CD4-positive, alpha-beta memory T cell (primary cell): Measurements from ENCODE around the gene GFOD1. TPM values are rescaled to one million over a fixed set of nuclear protein-coding genes. Genes with fewer than 3 reads are reported as not detected.
"Not testable (repeated sequence)": the region's sequence is repeated elsewhere in the genome, so short reads cannot be mapped to it uniquely, and the experiment has no call there.

Source experiments
- CTCF ChIA-PET: fragments of 350-600 bp; sonication (Branson Sonifier 250); formaldehyde crosslinking; loops from one replicate; lab custom pipeline; 2021; ENCODE audit warnings: inconsistent platforms; ENCODE audit not compliant: partially characterized antibody; lab: Charles Lee
- POLR2A ChIA-PET: fragments of 350-600 bp; sonication (Branson Sonifier 250); formaldehyde crosslinking; loops from one replicate; lab custom pipeline; 2021; ENCODE audit not compliant: partially characterized antibody; lab: Charles Lee
- DNase-seq, 5 donors: peaks; one replicate each; pipeline versions ENCODE4 v3.0.0 to v3.0.0-alpha.2; 2020 to 2022; ENCODE audit warnings: mixed read lengths in 1 of 5
- H3K27ac ChIP-seq: one replicate; pipeline ENCODE4 v1.7.0; 2013; ENCODE audit warnings: low read depth, low read length
- H3K27me3 ChIP-seq: 2 replicates; pipeline ENCODE4 v1.7.0; 2013; ENCODE audit warnings: mild to moderate bottlenecking, low read length, moderate library complexity; ENCODE audit not compliant: insufficient read depth
- H3K36me3 ChIP-seq: 2 replicates; pipeline ENCODE4 v1.7.0; 2013; ENCODE audit warnings: mild to moderate bottlenecking, low read length, moderate library complexity; ENCODE audit not compliant: insufficient read depth
- H3K4me1 ChIP-seq: 2 replicates; pipeline ENCODE4 v1.7.0; 2013; ENCODE audit warnings: mild to moderate bottlenecking, low read length, moderate library complexity; ENCODE audit not compliant: insufficient read depth
- H3K4me3 ChIP-seq, 2 donors: one replicate each; pipeline ENCODE4 v1.7.0; 2013; ENCODE audit warnings: low read length in 2 of 2, mild to moderate bottlenecking in 1 of 2
- H3K9me3 ChIP-seq, 2 donors: one replicate each; pipeline ENCODE4 v1.7.0; 2013; ENCODE audit warnings: low read length in 2 of 2, control low read depth in 1 of 2; ENCODE audit not compliant: control insufficient read depth in 1 of 2
- H3K27ac Mint-ChIP-seq, 7 donors: one replicate each; pipeline ENCODE4 v1.8.0; 2020 to 2021; ENCODE audit warnings: mixed read lengths in 7 of 7, mild to moderate bottlenecking in 6 of 7, inconsistent platforms in 3 of 7, moderate library complexity in 3 of 7
- H3K27me3 Mint-ChIP-seq, 2 donors: one replicate each; pipeline ENCODE4 v1.8.0; 2020 to 2021; ENCODE audit warnings: mixed read lengths in 2 of 2
- H3K36me3 Mint-ChIP-seq, 2 donors: one replicate each; pipeline ENCODE4 v1.8.0; 2020 to 2021; ENCODE audit warnings: mixed read lengths in 2 of 2, inconsistent platforms in 1 of 2, mild to moderate bottlenecking in 1 of 2
- H3K4me1 Mint-ChIP-seq, 4 donors: one replicate each; pipeline ENCODE4 v1.8.0; 2020 to 2021; ENCODE audit warnings: mixed read lengths in 4 of 4, mild to moderate bottlenecking in 1 of 4
- H3K4me3 Mint-ChIP-seq, 8 donors: one replicate each; pipeline ENCODE4 v1.8.0; 2020 to 2021; ENCODE audit warnings: mixed read lengths in 8 of 8, mild to moderate bottlenecking in 7 of 8, moderate library complexity in 6 of 8, inconsistent platforms in 3 of 8
- H3K9me3 Mint-ChIP-seq, 8 donors: one replicate each; pipeline ENCODE4 v1.8.0; 2020 to 2021; ENCODE audit warnings: mixed read lengths in 8 of 8, mild to moderate bottlenecking in 5 of 8, inconsistent platforms in 3 of 8, moderate library complexity in 1 of 8
- intact Hi-C: fragments of 100-400 bp; cut with micrococcal nuclease; formaldehyde crosslinking; loops from one replicate; pipeline ENCODE4 v1.15.1; 2023
- polyA plus RNA-seq, 2 donors: library from polyadenylated mRNA; unstranded; fragments of 300-500 nt; fragmentation: Illumina TruSeq; gene quantifications; one replicate each; pipeline ENCODE4 v1.2.3, GENCODE V29; 2021
- total RNA-seq, 2 experiments: library from RNA; stranded (reverse); gene quantifications; one replicate each; pipeline ENCODE4 v1.2.3, GENCODE V29; 2021

Gene GFOD1
- total and polyA plus RNA-seq, 4 experiments from 2014 or later = 0.95 to 1.1 (median 0.97) TPM; not detected in 1

GRCh38 chr6:13463941-13464340 is 23.5 kb downstream of the GFOD1 start:
- no peak overlapping the region for H3K4me3 Mint-ChIP-seq
- Histone ChIP-seq H3K36me3 (no peaks in the 10 kb centered on the region), H3K27ac (no peak overlapping the region), H3K4me1 (peaks cover 9% of the 10 kb centered on the region), H3K4me3 (no peak overlapping the region), H3K9me3 (no peaks in the 10 kb centered on the region), H3K27me3 (no peaks in the 10 kb centered on the region)
- ChIA-PET CTCF (interaction anchor here (1.9 kb wide), 1 partner anchor 110 kb away, joined by 6 read pairs; the partner anchor contains the start of gene SIRT5), POLR2A (no interaction called here)
- intact Hi-C loops = no loop called here
- H3K27ac Mint-ChIP-seq = peak overlapping the region in 1 of 7 donors; percentile 69
- H3K27me3 Mint-ChIP-seq = no peaks in the 10 kb centered on the region
- no peak for DNase-seq
- peaks cover 9 to 23% (median 19%) of the 10 kb centered on the region in 4 donors for H3K4me1 Mint-ChIP-seq
- peaks cover 0 to 3% (median 0%) of the 10 kb centered on the region in 8 donors for H3K9me3 Mint-ChIP-seq
- H3K36me3 Mint-ChIP-seq = no peaks in the 10 kb centered on the region

- H3K9me3 ChIP-seq = no peaks in the 10 kb centered on the region
- H3K4me3 Mint-ChIP-seq = no peak overlapping the region
- H3K4me1 Mint-ChIP-seq = peaks cover 10 to 23% (median 19%) of the 10 kb centered on the region in 4 donors
- H3K4me3 ChIP-seq = no peak overlapping the region
- H3K4me1 ChIP-seq = peaks cover 9% of the 10 kb centered on the region
- no peak overlapping the region for H3K27ac ChIP-seq
- POLR2A ChIA-PET = no interaction called here
- no peaks in the 10 kb centered on the region for H3K27me3 ChIP-seq
- intact Hi-C loops = no loop called here
- no peak for DNase-seq
- H3K36me3 Mint-ChIP-seq = no peaks in the 10 kb centered on the region
- H3K27me3 Mint-ChIP-seq = no peaks in the 10 kb centered on the region
- no peaks in the 10 kb centered on the region for H3K9me3 Mint-ChIP-seq
- H3K36me3 ChIP-seq = no peaks in the 10 kb centered on the region
- H3K27ac Mint-ChIP-seq = no peak overlapping the region
- CTCF ChIA-PET = interaction anchor here (1.2 to 1.9 kb wide), 2 partner anchors 39 to 111 kb away, joined by 3 to 6 read pairs; partner anchors contain the start of gene SIRT5
These were observed 24.1 kb downstream of the GFOD1 start for GRCh38 chr6:13463328-13463717.

GRCh38 chr6:13462458-13463327 is 24.7 kb downstream of the GFOD1 start:
- no peak overlapping the region for H3K27ac ChIP-seq
- Mint-ChIP-seq H3K27me3 (no peaks in the 10 kb centered on the region), H3K36me3 (no peaks in the 10 kb centered on the region), H3K4me3 (peak overlapping the region in 4 of 8 donors; percentile 9 to 55 (median 41)), H3K4me1 (peaks cover 10 to 23% (median 19%) of the 10 kb centered on the region in 4 donors), H3K9me3 (no peaks in the 10 kb centered on the region), H3K27ac (peak overlapping the region in 6 of 7 donors; percentile 5 to 85 (median 20))
- intact Hi-C loops = no loop called here
- H3K4me1 ChIP-seq = peaks cover 9% of the 10 kb centered on the region
- H3K27me3 ChIP-seq = no peaks in the 10 kb centered on the region
- no peak overlapping the region for H3K4me3 ChIP-seq
- H3K9me3 ChIP-seq = no peaks in the 10 kb centered on the region
- no peaks in the 10 kb centered on the region for H3K36me3 ChIP-seq
- DNase-seq = no peak
- ChIA-PET POLR2A (interaction anchor here (2.2 kb wide), 1 partner anchor 23 kb away, joined by 6 read pairs; no protein-coding TSS in a partner anchor), CTCF (interaction anchor here (1.2 to 1.9 kb wide), 2 partner anchors 38 to 112 kb away, joined by 3 to 6 read pairs; partner anchors contain the start of gene SIRT5)

GRCh38 chr6:13461805-13462204 is 25.6 kb downstream of the GFOD1 start:
- Mint-ChIP-seq H3K36me3 (no peaks in the 10 kb centered on the region), H3K9me3 (no peaks in the 10 kb centered on the region), H3K27ac (no peak overlapping the region), H3K4me3 (no peak overlapping the region), H3K27me3 (no peaks in the 10 kb centered on the region), H3K4me1 (peaks cover 10 to 23% (median 19%) of the 10 kb centered on the region in 4 donors)
- H3K36me3 ChIP-seq = no peaks in the 10 kb centered on the region
- no peak overlapping the region for H3K27ac ChIP-seq
- intact Hi-C loops = no loop called here
- peaks cover 9% of the 10 kb centered on the region for H3K4me1 ChIP-seq
- no peak overlapping the region for H3K4me3 ChIP-seq
- no peak for DNase-seq
- H3K27me3 ChIP-seq = no peaks in the 10 kb centered on the region
- ChIA-PET CTCF (interaction anchor here (0.9 kb wide), 1 partner anchor 12 kb away, joined by 3 read pairs; no protein-coding TSS in a partner anchor), POLR2A (interaction anchor here (2.2 kb wide), 1 partner anchor 24 kb away, joined by 6 read pairs; no protein-coding TSS in a partner anchor)
- no peaks in the 10 kb centered on the region for H3K9me3 ChIP-seq

GRCh38 chr6:13461307-13461706 is 26.1 kb downstream of the GFOD1 start:
- no peak for DNase-seq
- no peak overlapping the region for H3K4me3 ChIP-seq
- H3K4me1 Mint-ChIP-seq = peaks cover 10 to 20% (median 16%) of the 10 kb centered on the region in 4 donors
- ChIA-PET CTCF (interaction anchor here (0.9 kb wide), 1 partner anchor 12 kb away, joined by 3 read pairs; no protein-coding TSS in a partner anchor), POLR2A (interaction anchor here (2.2 kb wide), 1 partner anchor 25 kb away, joined by 6 read pairs; no protein-coding TSS in a partner anchor)
- H3K27ac ChIP-seq = no peak overlapping the region
- H3K9me3 ChIP-seq = no peaks in the 10 kb centered on the region
- H3K27me3 ChIP-seq = no peaks in the 10 kb centered on the region
- H3K9me3 Mint-ChIP-seq = no peaks in the 10 kb centered on the region
- peak overlapping the region in 1 of 7 donors; percentile 12 for H3K27ac Mint-ChIP-seq
- no peaks in the 10 kb centered on the region for H3K36me3 Mint-ChIP-seq
- H3K4me3 Mint-ChIP-seq = no peak overlapping the region
- H3K27me3 Mint-ChIP-seq = no peaks in the 10 kb centered on the region
- H3K4me1 ChIP-seq = peaks cover 9% of the 10 kb centered on the region
- no peaks in the 10 kb centered on the region for H3K36me3 ChIP-seq
- intact Hi-C loops = no loop called here

- H3K27me3 ChIP-seq, H3K27ac ChIP-seq, H3K27ac Mint-ChIP-seq, H3K36me3 ChIP-seq, H3K36me3 Mint-ChIP-seq, intact Hi-C loops, DNase-seq, CTCF ChIA-PET, H3K4me3 Mint-ChIP-seq, H3K9me3 ChIP-seq, H3K9me3 Mint-ChIP-seq, H3K4me3 ChIP-seq, POLR2A ChIA-PET, H3K27me3 Mint-ChIP-seq: not testable (repeated sequence)
- peaks cover 6 to 21% (median 18%) of the 10 kb centered on the region in 4 donors for H3K4me1 Mint-ChIP-seq
- H3K4me1 ChIP-seq = peaks cover 13% of the 10 kb centered on the region
These were observed 27.1 kb downstream of the GFOD1 start for GRCh38 chr6:13460289-13460688.

GRCh38 chr6:13457577-13457976 is 29.8 kb downstream of the GFOD1 start:
- intact Hi-C loops = loop anchor here (10.0 kb wide), 2 partner anchors 157 to 307 kb away; partner anchors contain the start of gene NOL7
- POLR2A ChIA-PET = no interaction called here
- H3K27ac ChIP-seq = no peak overlapping the region
- no peaks in the 10 kb centered on the region for H3K36me3 ChIP-seq
- no peaks in the 10 kb centered on the region for H3K9me3 ChIP-seq
- no peak for DNase-seq
- Mint-ChIP-seq H3K36me3 (no peaks in the 10 kb centered on the region), H3K9me3 (no peaks in the 10 kb centered on the region), H3K4me3 (no peak overlapping the region), H3K27ac (peak overlapping the region in 1 of 7 donors; percentile 22), H3K27me3 (no peaks in the 10 kb centered on the region), H3K4me1 (peaks cover 16 to 34% (median 33%) of the 10 kb centered on the region in 4 donors)
- H3K4me1 ChIP-seq = peaks cover 32% of the 10 kb centered on the region
- no peak overlapping the region for H3K4me3 ChIP-seq
- CTCF ChIA-PET = interaction anchor here (0.8 to 1.8 kb wide), 3 partner anchors 13 to 123 kb away, joined by 3 read pairs; no protein-coding TSS in a partner anchor
- H3K27me3 ChIP-seq = no peaks in the 10 kb centered on the region
